Caco-2 (cell line): ENCODE measurements around the gene KRT2. TPM values are rescaled to one million over a fixed set of nuclear protein-coding genes. Genes with fewer than 3 reads are reported as not detected.

Experiments
- BruUV-seq: library from RNA; stranded (reverse); fragments of 400-500 nt; replicated peaks from 2 replicates; lab custom pipeline; 2021; lab: Mats Ljungman, UMichigan
- CTCF ChIA-PET: fragments of 300-600 bp; sonication (Branson Sonifier 250); formaldehyde crosslinking; loops from one replicate; lab custom pipeline; 2022; ENCODE audit warnings: antibody characterized with exemption; lab: Charles Lee
- POLR2A ChIA-PET: fragments of 300-600 bp; sonication (Branson Sonifier 250); formaldehyde crosslinking; loops from one replicate; lab custom pipeline; 2022; ENCODE audit warnings: antibody characterized with exemption; lab: Charles Lee
- DNase-seq, 2 experiments: peaks; one replicate each; pipeline versions ENCODE4 v3.0.0 to v3.0.0-alpha.2; 2020 to 2022
- H3K27me3 ChIP-seq: replicated peaks from 2 replicates; pipeline ENCODE4 v1.6.0; 2011; ENCODE audit warnings: low read length; ENCODE audit not compliant: control insufficient read depth, insufficient read depth
- H3K36me3 ChIP-seq: 2 replicates; pipeline ENCODE4 v1.5.1; 2011; ENCODE audit warnings: low read length; ENCODE audit not compliant: control insufficient read depth, insufficient read depth
- H3K4me1 ChIP-seq: fragments of 250-450 bp; sonication (Bioruptor Pico); 2 replicates; pipeline ENCODE4 v1.5.1; 2020; ENCODE audit warnings: mild to moderate bottlenecking
- H3K4me3 ChIP-seq: 2 replicates; pipeline ENCODE4 v1.5.1; 2011; ENCODE audit warnings: low read depth, mild to moderate bottlenecking, control low read depth, low read length
- H3K9me3 ChIP-seq: fragments of 250-450 bp; sonication (Bioruptor Pico); 2 replicates; pipeline ENCODE4 v1.5.1; 2020; ENCODE audit warnings: mild to moderate bottlenecking, moderate library complexity
- H3K27ac Mint-ChIP-seq: one replicate; pipeline ENCODE4 v1.8.0; 2022; ENCODE audit warnings: mixed read lengths; ENCODE audit not compliant: unreplicated experiment
- H3K27me3 Mint-ChIP-seq: one replicate; pipeline ENCODE4 v1.8.0; 2022; ENCODE audit warnings: mixed read lengths; ENCODE audit not compliant: insufficient read depth, unreplicated experiment
- H3K36me3 Mint-ChIP-seq: one replicate; pipeline ENCODE4 v1.8.0; 2022; ENCODE audit warnings: mild to moderate bottlenecking, mixed read lengths; ENCODE audit not compliant: insufficient read depth, unreplicated experiment
- H3K4me1 Mint-ChIP-seq: one replicate; pipeline ENCODE4 v1.8.0; 2022; ENCODE audit warnings: low read depth, mixed read lengths; ENCODE audit not compliant: unreplicated experiment
- H3K4me3 Mint-ChIP-seq: one replicate; pipeline ENCODE4 v1.8.0; 2022; ENCODE audit warnings: mild to moderate bottlenecking, moderate library complexity, mixed read lengths; ENCODE audit not compliant: unreplicated experiment
- H3K9me3 Mint-ChIP-seq: one replicate; pipeline ENCODE4 v1.8.0; 2022; ENCODE audit warnings: mixed read lengths; ENCODE audit not compliant: unreplicated experiment
- intact Hi-C: fragments of 100-400 bp; cut with micrococcal nuclease; formaldehyde crosslinking; loops from one replicate; pipeline ENCODE4 v1.10.0; 2022; ENCODE audit not compliant: unreplicated experiment
- total RNA-seq: library from RNA; stranded (reverse); gene quantifications from 2 replicates; pipeline ENCODE4 v1.2.3, GENCODE V29; 2022
- TF ChIP-seq, protein P1 (sequence below), 2 experiments: fragments of 200-600 bp in 1 of 2; IDR thresholded peaks; 1 replicate in 1 of 2; 2 replicates in 1 of 2; pipeline versions ENCODE4 v1.5.1 to v1.8.0; 2011 to 2022; ENCODE audit warnings: antibody characterized with exemption in 1 of 2, control low read depth in 1 of 2, inconsistent platforms in 1 of 2, low read depth in 1 of 2, low read length in 1 of 2, mild to moderate bottlenecking in 1 of 2, moderate library complexity in 1 of 2; ENCODE audit not compliant: insufficient read depth in 1 of 2, severe bottlenecking in 1 of 2, unreplicated experiment in 1 of 2

The KRT2 gene
- total RNA-seq, 1 experiment from 2014 or later: not detected

DNA sequence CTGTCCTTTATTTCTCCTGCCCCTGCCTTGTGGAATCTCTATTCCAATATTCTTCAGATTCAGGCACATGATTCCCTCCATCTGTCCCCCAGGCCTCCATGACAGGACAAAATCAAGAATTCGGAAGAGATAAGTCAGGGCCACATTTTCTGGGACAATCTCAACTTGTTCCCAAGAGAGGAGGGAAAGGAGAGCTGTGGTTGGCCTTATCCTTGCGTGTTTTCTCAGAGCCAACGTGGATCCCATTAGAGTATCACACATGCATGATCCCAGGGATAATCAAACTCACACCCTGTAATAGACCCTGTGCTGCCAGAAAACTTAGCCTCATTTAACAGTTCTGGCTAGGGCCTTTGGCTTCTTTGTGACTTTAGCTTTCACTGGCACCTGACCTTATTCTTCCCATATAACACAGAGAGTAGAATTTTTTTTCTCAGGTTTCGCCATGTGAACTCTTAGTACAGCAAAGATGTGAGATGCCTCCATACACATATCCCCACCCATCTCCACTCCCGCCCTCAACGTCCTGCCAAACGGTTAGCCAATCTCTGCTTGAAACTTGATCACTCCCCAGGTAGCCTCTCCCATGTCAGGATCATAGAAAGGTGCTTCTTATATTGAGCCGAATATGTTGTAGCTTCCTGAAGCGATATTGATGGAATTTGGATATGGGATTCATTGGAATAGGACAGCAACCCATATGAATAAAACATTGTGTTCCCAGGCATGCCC, 34.9 kb upstream of the KRT2 start:
- no peaks in the 10 kb centered on the region for H3K36me3 Mint-ChIP-seq
- ChIA-PET POLR2A (no interaction called here), CTCF (interaction anchor here (0.5 kb wide), 1 partner anchor 20 kb away, joined by 4 read pairs; no protein-coding TSS in a partner anchor)
- Histone ChIP-seq H3K4me1 (no peaks in the 10 kb centered on the region), H3K27me3 (0 out of 2 replicates have a peak, but pooled peaks cover 1% of the 10 kb centered on the region), H3K4me3 (no peak overlapping the region), H3K9me3 (no peaks in the 10 kb centered on the region), H3K36me3 (no peaks in the 10 kb centered on the region)
- no peak for DNase-seq
- H3K27ac Mint-ChIP-seq: no peak overlapping the region
- no peaks in the 10 kb centered on the region for H3K4me1 Mint-ChIP-seq
- TF ChIP-seq, protein P1, sequence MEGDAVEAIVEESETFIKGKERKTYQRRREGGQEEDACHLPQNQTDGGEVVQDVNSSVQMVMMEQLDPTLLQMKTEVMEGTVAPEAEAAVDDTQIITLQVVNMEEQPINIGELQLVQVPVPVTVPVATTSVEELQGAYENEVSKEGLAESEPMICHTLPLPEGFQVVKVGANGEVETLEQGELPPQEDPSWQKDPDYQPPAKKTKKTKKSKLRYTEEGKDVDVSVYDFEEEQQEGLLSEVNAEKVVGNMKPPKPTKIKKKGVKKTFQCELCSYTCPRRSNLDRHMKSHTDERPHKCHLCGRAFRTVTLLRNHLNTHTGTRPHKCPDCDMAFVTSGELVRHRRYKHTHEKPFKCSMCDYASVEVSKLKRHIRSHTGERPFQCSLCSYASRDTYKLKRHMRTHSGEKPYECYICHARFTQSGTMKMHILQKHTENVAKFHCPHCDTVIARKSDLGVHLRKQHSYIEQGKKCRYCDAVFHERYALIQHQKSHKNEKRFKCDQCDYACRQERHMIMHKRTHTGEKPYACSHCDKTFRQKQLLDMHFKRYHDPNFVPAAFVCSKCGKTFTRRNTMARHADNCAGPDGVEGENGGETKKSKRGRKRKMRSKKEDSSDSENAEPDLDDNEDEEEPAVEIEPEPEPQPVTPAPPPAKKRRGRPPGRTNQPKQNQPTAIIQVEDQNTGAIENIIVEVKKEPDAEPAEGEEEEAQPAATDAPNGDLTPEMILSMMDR (IDR thresholded peaks at IDR 0.05; ENCODE audit: insufficient read depth in 1 of 2, low read depth in 1 of 2, low read length in 1 of 2, severe bottlenecking in 1 of 2, unreplicated experiment in 1 of 2): no peak
- no TSS peak for BruUV-seq
- no peak overlapping the region for H3K4me3 Mint-ChIP-seq
- intact Hi-C loops: no loop called here
- peaks cover 22% of the 10 kb centered on the region for H3K27me3 Mint-ChIP-seq
- no peaks in the 10 kb centered on the region for H3K9me3 Mint-ChIP-seq

GRCh38 chr12:52686063-52686462, 34.1 kb upstream of the KRT2 start:
- intact Hi-C loops: no loop called here
- BruUV-seq: no TSS peak

GRCh38 chr12:52685406-52685890, 33.4 kb upstream of the KRT2 start:
- Histone ChIP-seq H3K36me3 (no peaks in the 10 kb centered on the region), H3K4me1 (no peaks in the 10 kb centered on the region), H3K9me3 (no peaks in the 10 kb centered on the region), H3K27me3 (0 out of 2 replicates have a peak, but pooled peaks cover 1% of the 10 kb centered on the region), H3K4me3 (no peak overlapping the region)
- H3K36me3 Mint-ChIP-seq: no peaks in the 10 kb centered on the region
- TF ChIP-seq, protein P1 (IDR thresholded peaks at IDR 0.05; ENCODE audit: insufficient read depth in 1 of 2, low read depth in 1 of 2, low read length in 1 of 2, severe bottlenecking in 1 of 2, unreplicated experiment in 1 of 2): no peak
- H3K27ac Mint-ChIP-seq: no peak overlapping the region
- no peak overlapping the region for H3K4me3 Mint-ChIP-seq
- no peak for DNase-seq
- ChIA-PET POLR2A (no interaction called here), CTCF (interaction anchor here (0.7 kb wide), 2 partner anchors 49 to 133 kb away, joined by 4 read pairs; partner anchors contain the start of gene KRT71)
- H3K4me1 Mint-ChIP-seq: no peaks in the 10 kb centered on the region
- BruUV-seq: no TSS peak
- H3K27me3 Mint-ChIP-seq: peaks cover 25% of the 10 kb centered on the region
- intact Hi-C loops: no loop called here
- H3K9me3 Mint-ChIP-seq: no peaks in the 10 kb centered on the region

More at GRCh38 chr12:52686063-52686462, 34.1 kb upstream of the KRT2 start:
- TF ChIP-seq, protein P1 (IDR thresholded peaks at IDR 0.05; ENCODE audit: insufficient read depth in 1 of 2, low read depth in 1 of 2, low read length in 1 of 2, severe bottlenecking in 1 of 2, unreplicated experiment in 1 of 2): no peak
- POLR2A ChIA-PET: no interaction called here
- H3K36me3 ChIP-seq: no peaks in the 10 kb centered on the region
- no peaks in the 10 kb centered on the region for H3K9me3 ChIP-seq
- CTCF ChIA-PET: no interaction called here
- H3K36me3 Mint-ChIP-seq: no peaks in the 10 kb centered on the region
- no peaks in the 10 kb centered on the region for H3K4me1 Mint-ChIP-seq
- DNase-seq: no peak
- H3K4me3 Mint-ChIP-seq: no peak overlapping the region
- H3K9me3 Mint-ChIP-seq: no peaks in the 10 kb centered on the region
- no peak overlapping the region for H3K4me3 ChIP-seq
- H3K27me3 ChIP-seq: 0 out of 2 replicates have a peak, but pooled peaks cover 1% of the 10 kb centered on the region
- no peaks in the 10 kb centered on the region for H3K4me1 ChIP-seq
- no peak overlapping the region for H3K27ac Mint-ChIP-seq
- peaks cover 23% of the 10 kb centered on the region for H3K27me3 Mint-ChIP-seq
